Measurements from ENCODE around the gene CARD11.

DNA sequence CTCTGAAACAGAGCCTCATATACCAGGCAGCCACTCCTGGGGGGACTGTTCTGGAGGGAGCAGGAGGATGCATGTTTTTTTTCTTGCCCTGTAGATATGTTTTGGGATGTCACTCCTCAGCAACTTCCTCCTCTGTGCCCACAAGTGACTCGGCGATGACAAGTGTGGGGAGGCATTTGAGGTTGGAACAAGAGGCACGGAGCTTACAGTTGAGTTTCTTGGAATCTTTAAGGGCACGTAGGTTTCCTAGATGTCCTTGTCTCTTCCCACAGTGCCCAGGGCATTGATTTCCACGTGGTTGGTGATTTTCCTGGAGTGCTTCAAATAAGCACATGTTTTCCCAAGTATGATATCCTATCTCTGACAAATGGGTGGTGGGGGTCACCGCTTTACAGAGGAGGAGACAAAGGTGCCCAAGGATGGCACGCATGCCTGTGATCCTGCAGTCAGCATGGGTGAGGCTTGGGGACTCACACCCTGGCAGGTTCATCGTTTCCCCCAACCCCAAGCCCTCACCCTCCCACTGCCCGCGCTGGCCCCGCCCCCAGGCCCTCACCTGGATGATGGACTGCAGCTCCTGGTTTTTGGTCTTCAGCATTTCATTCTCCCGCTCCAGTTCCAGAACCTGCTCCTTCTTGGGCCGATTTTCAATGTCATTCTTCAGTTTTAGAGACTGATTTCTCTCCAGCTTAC, 104.3 kb downstream of the CARD11 start:
- TF ChIP-seq, protein P1, sequence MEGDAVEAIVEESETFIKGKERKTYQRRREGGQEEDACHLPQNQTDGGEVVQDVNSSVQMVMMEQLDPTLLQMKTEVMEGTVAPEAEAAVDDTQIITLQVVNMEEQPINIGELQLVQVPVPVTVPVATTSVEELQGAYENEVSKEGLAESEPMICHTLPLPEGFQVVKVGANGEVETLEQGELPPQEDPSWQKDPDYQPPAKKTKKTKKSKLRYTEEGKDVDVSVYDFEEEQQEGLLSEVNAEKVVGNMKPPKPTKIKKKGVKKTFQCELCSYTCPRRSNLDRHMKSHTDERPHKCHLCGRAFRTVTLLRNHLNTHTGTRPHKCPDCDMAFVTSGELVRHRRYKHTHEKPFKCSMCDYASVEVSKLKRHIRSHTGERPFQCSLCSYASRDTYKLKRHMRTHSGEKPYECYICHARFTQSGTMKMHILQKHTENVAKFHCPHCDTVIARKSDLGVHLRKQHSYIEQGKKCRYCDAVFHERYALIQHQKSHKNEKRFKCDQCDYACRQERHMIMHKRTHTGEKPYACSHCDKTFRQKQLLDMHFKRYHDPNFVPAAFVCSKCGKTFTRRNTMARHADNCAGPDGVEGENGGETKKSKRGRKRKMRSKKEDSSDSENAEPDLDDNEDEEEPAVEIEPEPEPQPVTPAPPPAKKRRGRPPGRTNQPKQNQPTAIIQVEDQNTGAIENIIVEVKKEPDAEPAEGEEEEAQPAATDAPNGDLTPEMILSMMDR (IDR thresholded peaks at IDR 0.05), result no peak
- TF ChIP-seq POLR2AphosphoS5 (IDR thresholded peaks at IDR 0.05) (no peak), POLR2A (IDR thresholded peaks at IDR 0.05) (no peak)
